ENCODE measurements around the gene SIX3. TPM values are rescaled to one million over a fixed set of nuclear protein-coding genes. Genes with fewer than 3 reads are reported as not detected.

SIX3 gene
- total and polyA plus RNA-seq, 2 of the 4 experiments (the other 2 are of a cell fraction), result not detected

GRCh38 chr2:44952806-44953498, 11.4 kb downstream of the SIX3 start:
- Histone ChIP-seq H4K91ac (ENCODE audit: insufficient read depth, low read depth, low read length) (no peak overlapping the region), H2BK5ac (ENCODE audit: low read depth, low read length, poor library complexity, severe bottlenecking) (no peak overlapping the region), H4K5ac (ENCODE audit: low read depth, low read length) (no peak overlapping the region), H3K4me3 (ENCODE audit: insufficient read depth, low read depth, low read length) (no peak overlapping the region), H3K18ac (ENCODE audit: low read depth, low read length) (no peak overlapping the region), H4K20me1 (ENCODE audit: insufficient read depth, low read length) (no peaks in the 10 kb centered on the region), H3K4ac (ENCODE audit: low read depth, low read length) (no peak overlapping the region), H2AK9ac (replicated peaks; ENCODE audit: low read depth, low read length, poor library complexity) (no peak overlapping the region), H3K9me3 (ENCODE audit: control insufficient read depth, insufficient read depth, low read length) (no peaks in the 10 kb centered on the region), H3K14ac (replicated peaks; ENCODE audit: low read depth, low read length) (no peak overlapping the region), H3K9me1 (ENCODE audit: insufficient read depth, low read length) (no peaks in the 10 kb centered on the region), H2BK120ac (ENCODE audit: low read depth, low read length) (no peak overlapping the region), H2AFZ (replicated peaks; ENCODE audit: low read length, poor library complexity) (peak overlapping the region; percentile 69), H2BK20ac (ENCODE audit: low read depth, low read length) (no peak overlapping the region), H2BK15ac (ENCODE audit: low read depth, low read length) (no peak overlapping the region), H3K4me1 (ENCODE audit: control insufficient read depth, insufficient read depth, low read length) (no peaks in the 10 kb centered on the region), H3K27ac (ENCODE audit: insufficient read depth, low read length) (no peak overlapping the region), H3K36me3 (ENCODE audit: control insufficient read depth, insufficient read depth, low read length) (no peaks in the 10 kb centered on the region), H4K8ac (ENCODE audit: low read depth in 2 of 2, low read length in 2 of 2) (no peak overlapping the region), H3K4me2 (ENCODE audit: low read depth, low read length) (peak overlapping the region; percentile 44; the same call in 1 of the 2 replicates), H3K79me1 (ENCODE audit: low read depth in 1 of 2, low read length in 2 of 2) (no peaks in the 10 kb centered on the region), H3K56ac (ENCODE audit: extremely low read depth, insufficient read depth, low read length) (no peak overlapping the region), H3K9ac (ENCODE audit: low read depth, low read length) (no peak overlapping the region), H2AK5ac (ENCODE audit: low read depth, low read length) (no peak overlapping the region), H3K27me3 (ENCODE audit: control insufficient read depth, insufficient read depth, low read length) (peaks cover 80% of the 10 kb centered on the region), H3K23ac (ENCODE audit: low read depth, low read length) (no peak overlapping the region)
- CTCF ChIA-PET, result interaction anchor here (1.0 kb wide), 1 partner anchor 474 kb away, joined by 3 read pairs; no protein-coding TSS in a partner anchor
- TF ChIP-seq ELK1 (IDR thresholded peaks at IDR 0.05; ENCODE audit: borderline replicate concordance, low read depth, low read length), result no peak
- TF ChIP-seq MXI1 (IDR thresholded peaks at IDR 0.05; ENCODE audit: borderline replicate concordance, low read depth, low read length), result no peak
- no peak for TF ChIP-seq RFX5 (IDR thresholded peaks at IDR 0.05; ENCODE audit: low read depth, low read length)
- TF ChIP-seq NFE2L2 (IDR thresholded peaks at IDR 0.05; ENCODE audit: low read depth, low read length), result no peak
- TF ChIP-seq MAFK (IDR thresholded peaks at IDR 0.05; ENCODE audit: low read depth, low read length), result no peak
- no peak for DNase-seq
- POLR2A ChIA-PET (ENCODE audit: unreplicated experiment), result no interaction called here
- dilution Hi-C loops (cut with HindIII; ENCODE audit: low sequenced_read_pairs, unreplicated experiment), result no loop called here
- in situ Hi-C loops (cut with MboI; ENCODE audit: low sequenced_read_pairs), result loop anchor here (10.0 to 25.0 kb wide), 2 partner anchors 466 to 558 kb away; no protein-coding TSS in a partner anchor
- no peak for ATAC-seq (ENCODE audit: low read depth)
- intact Hi-C loops (cut with micrococcal nuclease), result loop anchor here (10.0 kb wide), 1 partner anchor 658 kb away; no protein-coding TSS in a partner anchor
- BruUV-seq (replicated peaks), result no TSS peak
- WGBS, 2 experiments (ENCODE audit: extremely low coverage in 2 of 2, insufficient read length in 1 of 2), result 0% methylated on average over 7 of the region's 39 CpGs; no CpG with 5 or more reads in 1 of the 2 experiments
